ENCODE measurements around the gene GALNS. TPM values are rescaled to one million over a fixed set of nuclear protein-coding genes. Genes with fewer than 3 reads are reported as not detected.

Gene GALNS, protein sequence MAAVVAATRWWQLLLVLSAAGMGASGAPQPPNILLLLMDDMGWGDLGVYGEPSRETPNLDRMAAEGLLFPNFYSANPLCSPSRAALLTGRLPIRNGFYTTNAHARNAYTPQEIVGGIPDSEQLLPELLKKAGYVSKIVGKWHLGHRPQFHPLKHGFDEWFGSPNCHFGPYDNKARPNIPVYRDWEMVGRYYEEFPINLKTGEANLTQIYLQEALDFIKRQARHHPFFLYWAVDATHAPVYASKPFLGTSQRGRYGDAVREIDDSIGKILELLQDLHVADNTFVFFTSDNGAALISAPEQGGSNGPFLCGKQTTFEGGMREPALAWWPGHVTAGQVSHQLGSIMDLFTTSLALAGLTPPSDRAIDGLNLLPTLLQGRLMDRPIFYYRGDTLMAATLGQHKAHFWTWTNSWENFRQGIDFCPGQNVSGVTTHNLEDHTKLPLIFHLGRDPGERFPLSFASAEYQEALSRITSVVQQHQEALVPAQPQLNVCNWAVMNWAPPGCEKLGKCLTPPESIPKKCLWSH
- polyA plus RNA-seq (2013), result 17.4 TPM

DNA sequence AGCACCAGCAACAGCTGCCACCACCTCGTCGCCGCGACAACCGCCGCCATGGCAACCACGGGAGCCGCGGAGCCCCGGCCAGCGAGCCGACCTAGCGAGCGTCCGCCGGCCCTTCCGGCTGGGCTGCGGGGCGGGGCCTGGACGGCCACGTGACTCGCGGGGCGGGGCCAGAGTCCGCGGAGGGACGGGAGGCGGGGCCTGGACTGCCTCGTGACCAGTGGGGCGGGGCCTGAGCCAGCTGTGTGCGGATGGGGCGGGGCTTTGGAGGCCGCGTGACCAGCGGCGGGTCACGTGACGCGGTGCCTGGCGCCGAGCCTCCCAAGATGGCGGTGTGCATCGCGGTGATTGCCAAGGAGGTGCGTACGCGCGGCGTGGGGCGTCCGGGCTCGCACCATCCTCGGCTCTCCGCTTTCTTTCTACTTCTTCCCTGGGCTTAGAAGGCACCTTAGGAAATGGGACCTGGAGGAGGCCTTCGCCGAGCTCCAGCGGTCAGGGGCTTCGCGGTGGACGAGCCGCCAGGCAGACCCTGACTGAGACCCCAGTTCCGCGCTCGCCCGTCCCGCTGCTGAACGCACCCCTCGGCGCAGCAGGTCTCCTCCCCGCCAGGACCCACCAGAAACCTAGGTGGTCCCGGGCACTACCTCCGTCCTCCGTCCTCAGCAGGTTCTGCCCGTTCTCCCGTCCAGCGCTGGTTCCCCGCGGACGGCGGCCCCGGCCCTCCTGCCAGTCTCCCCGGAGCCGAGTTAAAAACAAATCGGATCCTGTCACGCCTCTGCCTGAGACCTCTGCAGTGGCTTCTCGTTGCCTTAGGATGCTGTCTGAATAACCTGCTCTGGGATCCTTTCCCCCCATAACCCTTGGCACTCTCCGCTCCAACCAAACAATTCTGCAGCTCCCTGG is at the start of gene GALNS, which contains the start of gene TRAPPC2L:
TSS of gene GALNS (minus strand) at position 120 of the 900 bp plus-strand sequence. CDS start at position 50, 70 bp downstream.
TSS of gene TRAPPC2L (plus strand) at position 300 of the 900 bp plus-strand sequence. CDS start at position 324, 24 bp downstream.
- WGBS (ENCODE audit: insufficient coverage), result under 1% methylated on average over 72 of the region's 87 CpGs
- POLR2A ChIA-PET, result no interaction called here

DNA sequence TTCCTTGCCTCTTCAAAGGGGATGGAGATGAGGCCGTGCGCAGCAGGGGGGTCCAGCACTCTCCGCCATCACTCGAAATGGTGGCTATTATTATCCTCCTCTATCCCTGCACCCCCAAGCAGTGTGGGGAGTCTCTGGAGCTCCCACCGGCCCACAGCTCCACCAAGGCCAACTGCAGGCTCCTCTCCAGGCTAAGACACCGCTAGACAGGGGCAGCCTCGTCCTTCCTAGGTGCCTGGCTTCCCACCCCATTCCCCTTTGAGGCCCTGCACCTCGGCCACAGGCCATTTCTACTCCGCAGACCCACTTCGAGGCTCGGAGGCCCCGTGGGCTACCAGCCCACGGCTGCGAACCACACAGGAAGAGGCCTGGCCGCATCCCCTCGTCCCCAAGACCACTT is 49.3 kb upstream of the GALNS start:
- ChIA-PET POLR2A (no interaction called here), CTCF (no interaction called here)
- 87% methylated on average over 16 of the region's 16 CpGs for WGBS (ENCODE audit: insufficient coverage)
- H3K36me3 ChIP-seq (ENCODE audit: control insufficient read depth in 4 of 4, insufficient read depth in 4 of 4, low read length in 3 of 4), result peaks cover 0 to 62% (median 38%) of the 10 kb centered on the region in 4 experiments
- no peaks in the 10 kb centered on the region for H3K9me3 ChIP-seq (ENCODE audit: control extremely low read depth in 1 of 5, control insufficient read depth in 4 of 5, insufficient read depth in 2 of 5, low read depth in 1 of 5, low read length in 4 of 5)
- H3K4me1 ChIP-seq (ENCODE audit: control extremely low read depth in 1 of 4, control insufficient read depth in 4 of 4, insufficient read depth in 4 of 4, low read length in 3 of 4), result peaks cover 0 to 21% (median 17%) of the 10 kb centered on the region in 4 experiments
- no peaks in the 10 kb centered on the region for H3K27me3 ChIP-seq (replicated peaks in 2 of 5; ENCODE audit: control insufficient read depth in 4 of 5, insufficient read depth in 5 of 5, low read length in 4 of 5)
- no peak overlapping the region for H3K27ac ChIP-seq (ENCODE audit: insufficient read depth in 1 of 2, low read depth in 1 of 2, low read length in 2 of 2, poor library complexity in 1 of 2, severe bottlenecking in 2 of 2)
- H3K4me3 ChIP-seq (ENCODE audit: control insufficient read depth in 1 of 7, extremely low read depth in 1 of 7, insufficient read depth in 4 of 7, low read depth in 2 of 7, low read length in 6 of 7), result no peak overlapping the region
- DNase-seq, result no peak

More for the DNA sequence above, at the start of gene GALNS, which contains the start of gene TRAPPC2L:
- peak within 1 kb of the TSS in 1 of 2 experiments; percentile 61 for H3K27ac ChIP-seq (ENCODE audit: insufficient read depth in 1 of 2, low read depth in 1 of 2, low read length in 2 of 2, poor library complexity in 1 of 2, severe bottlenecking in 2 of 2)
- peak; percentile 89 to 95 (median 94) for DNase-seq
- H3K9me3 ChIP-seq (ENCODE audit: control extremely low read depth in 1 of 5, control insufficient read depth in 4 of 5, insufficient read depth in 2 of 5, low read depth in 1 of 5, low read length in 4 of 5), result no peaks in the 10 kb centered on the region
- CTCF ChIA-PET, result interaction anchor here (1.0 to 3.6 kb wide), 22 partner anchors 8 to 359 kb away, joined by 3 to 39 read pairs (median 4); partner anchors contain the start of genes APRT and PABPN1L
- H3K27me3 ChIP-seq (replicated peaks in 2 of 5; ENCODE audit: control insufficient read depth in 4 of 5, insufficient read depth in 5 of 5, low read length in 4 of 5), result no peaks in the 10 kb centered on the region
- H3K4me3 ChIP-seq (ENCODE audit: control insufficient read depth in 1 of 7, extremely low read depth in 1 of 7, insufficient read depth in 4 of 7, low read depth in 2 of 7, low read length in 6 of 7), result peak within 1 kb of the TSS; percentile 83 to 98 (median 93)
- H3K4me1 ChIP-seq (ENCODE audit: control extremely low read depth in 1 of 4, control insufficient read depth in 4 of 4, insufficient read depth in 4 of 4, low read length in 3 of 4), result peaks cover 3 to 43% (median 33%) of the 10 kb centered on the region in 4 experiments
- peaks cover 3 to 40% (median 26%) of the 10 kb centered on the region in 4 experiments for H3K36me3 ChIP-seq (ENCODE audit: control insufficient read depth in 4 of 4, insufficient read depth in 4 of 4, low read length in 3 of 4)

DNA sequence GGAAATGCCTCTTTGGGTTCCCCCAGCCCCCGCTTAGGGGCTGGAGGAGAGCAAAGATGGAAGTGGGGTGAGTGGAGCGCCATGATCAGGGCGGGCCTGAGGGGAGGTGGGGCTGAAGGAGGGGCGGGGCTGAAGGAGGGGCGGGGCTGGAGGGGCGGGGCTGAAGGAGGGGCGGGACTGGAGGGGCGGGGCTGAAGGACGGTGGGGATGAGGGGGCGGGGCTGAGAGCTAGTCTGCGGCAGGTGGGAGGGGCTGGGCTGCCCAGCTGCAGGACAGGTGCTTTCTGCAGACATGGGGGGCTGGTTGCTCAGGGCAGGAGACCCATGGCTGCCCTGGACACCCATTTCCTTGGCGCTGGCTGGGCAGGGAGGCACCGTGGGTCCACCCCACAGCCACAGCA is 48.8 kb upstream of the GALNS start:
- WGBS (ENCODE audit: insufficient coverage), result 100% methylated on average over 1 of the region's 13 CpGs
- no peak overlapping the region for H3K27ac ChIP-seq (ENCODE audit: insufficient read depth in 1 of 2, low read depth in 1 of 2, low read length in 2 of 2, poor library complexity in 1 of 2, severe bottlenecking in 2 of 2)
- H3K9me3 ChIP-seq (ENCODE audit: control extremely low read depth in 1 of 5, control insufficient read depth in 4 of 5, insufficient read depth in 2 of 5, low read depth in 1 of 5, low read length in 4 of 5), result no peaks in the 10 kb centered on the region
- ChIA-PET POLR2A (no interaction called here), CTCF (interaction anchor here (1.0 kb wide), 1 partner anchor 163 kb away, joined by 3 read pairs; no protein-coding TSS in a partner anchor)
- H3K36me3 ChIP-seq (ENCODE audit: control insufficient read depth in 4 of 4, insufficient read depth in 4 of 4, low read length in 3 of 4), result peaks cover 0 to 64% (median 41%) of the 10 kb centered on the region in 4 experiments
- H3K4me3 ChIP-seq (ENCODE audit: control insufficient read depth in 1 of 7, extremely low read depth in 1 of 7, insufficient read depth in 4 of 7, low read depth in 2 of 7, low read length in 6 of 7), result no peak overlapping the region
- peak in 2 of 3 donors; percentile 40 to 43 for DNase-seq
- no peaks in the 10 kb centered on the region for H3K27me3 ChIP-seq (replicated peaks in 2 of 5; ENCODE audit: control insufficient read depth in 4 of 5, insufficient read depth in 5 of 5, low read length in 4 of 5)
- H3K4me1 ChIP-seq (ENCODE audit: control extremely low read depth in 1 of 4, control insufficient read depth in 4 of 4, insufficient read depth in 4 of 4, low read length in 3 of 4), result peaks cover 0 to 21% (median 16%) of the 10 kb centered on the region in 4 experiments

DNA sequence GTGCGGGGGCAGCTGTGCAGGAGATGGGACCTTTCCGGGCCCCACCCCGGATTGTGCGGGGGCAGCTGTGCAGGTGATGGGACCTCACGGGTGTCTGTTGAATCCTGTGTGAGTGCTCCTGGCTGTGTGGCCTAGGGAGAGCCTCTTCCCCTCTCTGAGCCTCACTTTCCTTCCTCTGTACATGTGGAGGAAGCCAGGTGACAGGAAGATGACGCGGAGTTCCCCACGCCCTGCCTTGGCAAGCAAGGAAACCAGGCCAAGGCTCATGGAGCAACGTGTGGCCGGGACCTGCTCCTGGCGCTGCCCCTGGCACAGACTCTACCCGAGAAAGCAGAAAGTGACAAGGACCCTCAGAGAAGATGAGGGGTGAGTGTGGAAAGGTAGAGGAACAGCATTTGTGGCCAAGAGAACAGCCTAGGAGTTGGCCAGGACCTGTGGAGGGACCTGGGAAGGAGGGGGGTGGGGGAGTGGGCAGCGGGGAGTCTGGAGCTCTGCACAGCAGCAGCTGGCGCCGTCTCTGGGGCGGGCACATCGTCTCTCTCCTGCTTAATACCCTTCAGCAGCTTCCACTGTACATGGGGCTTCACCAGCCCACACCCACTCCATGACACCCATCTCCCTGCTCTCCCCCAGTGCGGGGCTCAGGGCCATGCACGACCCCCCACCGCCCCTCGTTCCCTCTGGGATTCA is 48.1 kb upstream of the GALNS start:
- no peak overlapping the region for H3K27ac ChIP-seq (ENCODE audit: insufficient read depth in 1 of 2, low read depth in 1 of 2, low read length in 2 of 2, poor library complexity in 1 of 2, severe bottlenecking in 2 of 2)
- CTCF ChIA-PET, result interaction anchor here (1.0 kb wide), 1 partner anchor 162 kb away, joined by 3 read pairs; no protein-coding TSS in a partner anchor
- POLR2A ChIA-PET, result no interaction called here
- peaks cover 0 to 21% (median 16%) of the 10 kb centered on the region in 4 experiments for H3K4me1 ChIP-seq (ENCODE audit: control extremely low read depth in 1 of 4, control insufficient read depth in 4 of 4, insufficient read depth in 4 of 4, low read length in 3 of 4)
- WGBS (ENCODE audit: insufficient coverage), result 77% methylated on average over 15 of the region's 21 CpGs
- H3K27me3 ChIP-seq (replicated peaks in 2 of 5; ENCODE audit: control insufficient read depth in 4 of 5, insufficient read depth in 5 of 5, low read length in 4 of 5), result no peaks in the 10 kb centered on the region
- no peak overlapping the region for H3K4me3 ChIP-seq (ENCODE audit: control insufficient read depth in 1 of 7, extremely low read depth in 1 of 7, insufficient read depth in 4 of 7, low read depth in 2 of 7, low read length in 6 of 7)
- no peaks in the 10 kb centered on the region for H3K9me3 ChIP-seq (ENCODE audit: control extremely low read depth in 1 of 5, control insufficient read depth in 4 of 5, insufficient read depth in 2 of 5, low read depth in 1 of 5, low read length in 4 of 5)
- peaks cover 0 to 64% (median 43%) of the 10 kb centered on the region in 4 experiments for H3K36me3 ChIP-seq (ENCODE audit: control insufficient read depth in 4 of 4, insufficient read depth in 4 of 4, low read length in 3 of 4)
- no peak for DNase-seq

DNA sequence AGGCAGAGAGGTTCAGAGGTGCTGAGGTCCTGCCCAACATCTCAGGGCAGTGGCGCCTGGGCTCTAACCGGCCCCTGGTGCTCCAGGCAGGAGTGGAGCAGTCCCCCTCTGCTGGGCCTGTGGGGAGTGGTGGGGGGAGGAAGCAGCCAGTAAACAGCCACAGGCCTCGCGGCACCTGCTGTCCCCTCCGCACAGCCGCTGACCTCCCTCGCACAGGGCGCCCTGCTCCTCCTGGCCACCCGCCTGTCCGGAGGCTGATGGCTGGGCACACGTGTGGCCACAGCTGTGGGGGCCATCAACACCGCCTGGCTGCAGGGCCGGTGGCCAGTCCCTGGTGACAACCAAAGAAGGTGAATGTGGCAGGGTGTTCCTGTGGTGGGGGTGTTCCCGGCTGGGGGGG is 46.5 kb upstream of the GALNS start:
- Histone ChIP-seq H3K36me3 (ENCODE audit: control insufficient read depth in 4 of 4, insufficient read depth in 4 of 4, low read length in 3 of 4) (peaks cover 0 to 69% (median 43%) of the 10 kb centered on the region in 4 experiments), H3K4me1 (ENCODE audit: control extremely low read depth in 1 of 4, control insufficient read depth in 4 of 4, insufficient read depth in 4 of 4, low read length in 3 of 4) (peaks cover 0 to 21% (median 16%) of the 10 kb centered on the region in 4 experiments), H3K27me3 (replicated peaks in 2 of 5; ENCODE audit: control insufficient read depth in 4 of 5, insufficient read depth in 5 of 5, low read length in 4 of 5) (no peaks in the 10 kb centered on the region), H3K4me3 (ENCODE audit: control insufficient read depth in 1 of 7, extremely low read depth in 1 of 7, insufficient read depth in 4 of 7, low read depth in 2 of 7, low read length in 6 of 7) (no peak overlapping the region), H3K27ac (ENCODE audit: insufficient read depth in 1 of 2, low read depth in 1 of 2, low read length in 2 of 2, poor library complexity in 1 of 2, severe bottlenecking in 2 of 2) (no peak overlapping the region), H3K9me3 (ENCODE audit: control extremely low read depth in 1 of 5, control insufficient read depth in 4 of 5, insufficient read depth in 2 of 5, low read depth in 1 of 5, low read length in 4 of 5) (no peaks in the 10 kb centered on the region)
- CTCF ChIA-PET, result no interaction called here
- POLR2A ChIA-PET, result no interaction called here
- no peak for DNase-seq
- WGBS (ENCODE audit: insufficient coverage), result 86% methylated on average over 7 of the region's 14 CpGs

DNA sequence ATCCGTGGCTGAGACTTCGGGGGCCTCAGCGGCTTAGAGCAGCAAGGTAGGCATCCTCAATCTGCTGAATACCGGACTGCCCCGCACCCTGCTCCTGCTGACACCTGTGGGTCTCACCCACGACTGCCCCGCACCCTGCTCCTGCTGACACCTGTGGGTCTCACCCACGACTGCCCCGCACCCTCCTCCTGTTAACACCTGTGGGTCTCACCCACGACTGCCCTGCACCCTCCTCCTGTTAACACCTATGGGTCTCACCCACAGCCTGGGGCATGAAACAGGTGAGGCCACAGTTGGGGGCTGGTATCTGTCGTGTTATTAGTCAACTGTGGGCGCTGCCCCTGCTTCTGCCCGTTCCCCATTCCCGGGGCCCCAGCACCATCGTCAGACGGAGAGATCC is 46.0 kb upstream of the GALNS start:
- ChIA-PET CTCF (no interaction called here), POLR2A (no interaction called here)
- Histone ChIP-seq H3K4me3 (ENCODE audit: control insufficient read depth in 1 of 7, extremely low read depth in 1 of 7, insufficient read depth in 4 of 7, low read depth in 2 of 7, low read length in 6 of 7) (no peak overlapping the region), H3K27ac (ENCODE audit: insufficient read depth in 1 of 2, low read depth in 1 of 2, low read length in 2 of 2, poor library complexity in 1 of 2, severe bottlenecking in 2 of 2) (no peak overlapping the region), H3K4me1 (ENCODE audit: control extremely low read depth in 1 of 4, control insufficient read depth in 4 of 4, insufficient read depth in 4 of 4, low read length in 3 of 4) (peaks cover 0 to 20% (median 16%) of the 10 kb centered on the region in 4 experiments), H3K36me3 (ENCODE audit: control insufficient read depth in 4 of 4, insufficient read depth in 4 of 4, low read length in 3 of 4) (peaks cover 0 to 73% (median 48%) of the 10 kb centered on the region in 4 experiments), H3K27me3 (replicated peaks in 2 of 5; ENCODE audit: control insufficient read depth in 4 of 5, insufficient read depth in 5 of 5, low read length in 4 of 5) (no peaks in the 10 kb centered on the region), H3K9me3 (ENCODE audit: control extremely low read depth in 1 of 5, control insufficient read depth in 4 of 5, insufficient read depth in 2 of 5, low read depth in 1 of 5, low read length in 4 of 5) (no peaks in the 10 kb centered on the region)
- DNase-seq, result no peak
- 94% methylated on average over 16 of the region's 16 CpGs for WGBS (ENCODE audit: insufficient coverage)

Data from common myeloid progenitor, CD34-positive (primary cell).